Mononuclear cell (primary cell): ENCODE data around the gene FAM229A. TPM values are rescaled to one million over a fixed set of nuclear protein-coding genes. Genes with fewer than 3 reads are reported as not detected.
"Not testable (repeated sequence)": the region's sequence is repeated elsewhere in the genome, so short reads cannot be mapped to it uniquely, and the experiment has no call there.

Experiments
- H3K27me3 ChIP-seq: 2 replicates; pipeline ENCODE4 v1.6.0; 2011; ENCODE audit warnings: low read length, control low read depth; ENCODE audit not compliant: insufficient read depth
- H3K4me1 ChIP-seq: 2 replicates; pipeline ENCODE4 v1.5.1; 2011; ENCODE audit warnings: mild to moderate bottlenecking, low read length, control low read depth; ENCODE audit not compliant: insufficient read depth
- H3K4me3 ChIP-seq: 2 replicates; pipeline ENCODE4 v1.5.1; 2011; ENCODE audit warnings: mild to moderate bottlenecking, low read length, moderate library complexity
- H3K9me3 ChIP-seq: 2 replicates; pipeline ENCODE4 v1.5.1; 2011; ENCODE audit warnings: low read depth, mild to moderate bottlenecking, control low read depth, low read length
- total RNA-seq: library from RNA; depleted of rRNA; stranded (reverse); fragments of >200 nt; gene quantifications from one replicate; pipeline ENCODE4 v1.2.3, GENCODE V29; 2012

FAM229A gene, protein sequence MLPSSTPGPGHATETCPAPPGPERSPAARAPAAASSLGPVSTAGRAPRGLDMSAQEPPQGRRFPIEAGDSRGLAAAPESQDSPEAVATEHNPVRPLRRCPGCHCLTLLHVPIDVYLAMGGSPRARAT
- 11.5 TPM for total RNA-seq

DNA sequence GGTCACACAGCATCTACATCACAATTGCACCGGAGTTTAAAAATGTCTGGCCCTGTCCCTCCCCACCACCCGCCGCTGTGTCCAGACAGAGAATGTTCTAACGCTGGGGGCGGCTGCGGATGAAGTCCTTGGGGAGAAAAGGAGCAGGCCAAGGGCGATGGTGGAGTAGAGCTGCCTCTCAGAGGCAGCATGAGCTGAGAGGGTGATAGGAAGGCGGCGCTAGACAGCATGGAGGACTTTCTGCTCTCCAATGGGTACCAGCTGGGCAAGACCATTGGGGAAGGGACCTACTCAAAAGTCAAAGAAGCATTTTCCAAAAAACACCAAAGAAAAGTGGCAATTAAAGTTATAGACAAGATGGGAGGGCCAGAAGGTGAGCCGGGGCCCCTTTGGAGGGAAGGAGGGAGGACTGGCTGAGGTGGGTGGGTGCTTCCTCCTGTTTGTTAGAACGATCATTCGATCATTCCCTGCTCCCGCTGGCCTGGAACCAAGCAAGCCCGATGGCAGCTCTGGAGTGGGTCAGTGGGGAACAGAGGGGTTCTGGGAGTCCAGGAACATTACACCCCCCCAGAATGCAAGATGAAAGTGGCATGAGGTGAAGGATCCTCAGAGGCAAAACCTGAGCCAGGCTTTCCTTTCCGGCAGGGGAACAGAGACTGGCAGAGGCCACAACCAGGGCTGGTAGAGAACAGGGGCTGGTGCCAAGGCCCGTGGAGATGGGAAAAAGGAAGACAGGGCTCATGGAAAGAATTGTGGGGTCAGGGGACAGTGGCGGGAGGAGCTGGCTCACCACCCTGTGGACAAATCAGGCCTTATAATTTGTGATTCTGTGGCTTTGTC lies at the start of gene FAM229A, which contains the start of gene TSSK3:
FAM229A (minus strand) TSS at position 12 of the 840 bp plus-strand sequence. CDS start 394 bp downstream, outside the sequence.
TSSK3 (plus strand) TSS at position 66 of the 840 bp plus-strand sequence; CDS start at position 229, 163 bp downstream.
- H3K4me1 ChIP-seq = peaks cover 27% of the 10 kb centered on the region
- no peaks in the 10 kb centered on the region for H3K9me3 ChIP-seq
- no peak within 1 kb of the TSS for H3K4me3 ChIP-seq
- H3K27me3 ChIP-seq = no peaks in the 10 kb centered on the region

DNA sequence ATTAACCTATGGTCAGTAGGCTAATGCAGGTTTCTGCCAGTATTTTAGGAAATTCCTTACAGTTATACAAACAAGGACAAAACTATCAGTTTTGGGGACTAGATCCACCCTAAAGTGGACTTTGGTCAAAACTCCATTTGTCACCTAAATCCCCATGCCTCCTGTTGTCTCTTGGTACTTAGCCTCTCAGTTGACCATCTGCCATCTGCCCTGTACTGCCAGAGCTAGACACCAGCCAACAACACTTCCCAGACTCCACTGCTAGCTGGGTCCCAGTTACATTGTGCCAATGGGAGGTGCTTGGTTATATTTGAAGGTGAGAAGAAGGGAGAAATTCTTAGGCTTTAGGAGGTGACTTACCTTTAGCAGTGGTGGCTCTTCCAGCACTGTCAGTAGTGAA lies 49.0 kb upstream of the FAM229A start:
- Histone ChIP-seq H3K9me3 (no peaks in the 10 kb centered on the region), H3K4me3 (no peak overlapping the region), H3K4me1 (no peaks in the 10 kb centered on the region), H3K27me3 (no peaks in the 10 kb centered on the region)

- Histone ChIP-seq H3K4me1 (no peaks in the 10 kb centered on the region), H3K9me3 (no peaks in the 10 kb centered on the region), H3K4me3 (no peak overlapping the region), H3K27me3 (no peaks in the 10 kb centered on the region)
These were observed 44.4 kb upstream of the FAM229A start for GRCh38 chr1:32406629-32407111.

DNA sequence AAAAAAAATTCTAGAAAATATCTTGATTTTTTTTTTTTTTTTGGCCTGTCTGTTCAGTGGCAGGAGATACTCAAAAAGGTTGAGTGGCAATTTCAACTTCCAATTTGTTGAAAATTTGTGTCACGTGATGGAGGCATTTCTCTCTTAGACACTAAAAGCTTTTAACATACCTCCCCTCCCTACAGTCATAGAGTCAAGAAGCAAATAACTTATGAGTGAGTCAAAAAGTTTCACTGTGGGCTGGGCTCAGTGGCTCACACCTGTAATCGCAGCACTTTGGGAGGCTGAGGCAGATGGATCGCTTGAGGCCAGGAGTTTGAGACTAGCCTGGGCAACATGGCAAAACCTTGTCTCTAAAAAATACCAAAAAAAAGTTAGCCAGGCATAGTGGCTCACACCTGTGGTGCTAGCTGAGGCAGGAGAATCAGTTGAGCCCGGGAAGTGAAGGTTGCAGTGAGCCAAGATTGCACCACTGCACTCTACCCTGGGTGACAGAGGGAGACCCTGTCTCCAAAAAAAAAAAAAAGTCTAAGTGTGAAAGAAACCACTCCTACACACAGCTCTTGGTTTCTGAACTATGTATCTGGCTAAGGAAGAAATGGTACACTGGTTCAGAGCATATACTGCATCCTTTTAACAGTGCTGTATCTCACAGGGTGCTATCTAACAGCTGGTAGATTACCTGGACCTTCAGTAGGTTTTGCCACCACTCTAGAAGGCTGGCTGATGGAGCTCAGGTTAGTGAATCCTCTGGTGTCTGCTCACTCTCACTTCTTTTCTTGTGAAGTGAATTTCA lies 43.6 kb upstream of the FAM229A start:
- Histone ChIP-seq H3K4me3 (no peak overlapping the region), H3K4me1 (peaks cover 3% of the 10 kb centered on the region), H3K27me3 (no peaks in the 10 kb centered on the region), H3K9me3 (no peaks in the 10 kb centered on the region)

GRCh38 chr1:32404946-32405345 lies 42.7 kb upstream of the FAM229A start:
- no peaks in the 10 kb centered on the region for H3K27me3 ChIP-seq
- H3K4me1 ChIP-seq = peaks cover 3% of the 10 kb centered on the region
- H3K4me3 ChIP-seq = no peak overlapping the region
- no peaks in the 10 kb centered on the region for H3K9me3 ChIP-seq

DNA sequence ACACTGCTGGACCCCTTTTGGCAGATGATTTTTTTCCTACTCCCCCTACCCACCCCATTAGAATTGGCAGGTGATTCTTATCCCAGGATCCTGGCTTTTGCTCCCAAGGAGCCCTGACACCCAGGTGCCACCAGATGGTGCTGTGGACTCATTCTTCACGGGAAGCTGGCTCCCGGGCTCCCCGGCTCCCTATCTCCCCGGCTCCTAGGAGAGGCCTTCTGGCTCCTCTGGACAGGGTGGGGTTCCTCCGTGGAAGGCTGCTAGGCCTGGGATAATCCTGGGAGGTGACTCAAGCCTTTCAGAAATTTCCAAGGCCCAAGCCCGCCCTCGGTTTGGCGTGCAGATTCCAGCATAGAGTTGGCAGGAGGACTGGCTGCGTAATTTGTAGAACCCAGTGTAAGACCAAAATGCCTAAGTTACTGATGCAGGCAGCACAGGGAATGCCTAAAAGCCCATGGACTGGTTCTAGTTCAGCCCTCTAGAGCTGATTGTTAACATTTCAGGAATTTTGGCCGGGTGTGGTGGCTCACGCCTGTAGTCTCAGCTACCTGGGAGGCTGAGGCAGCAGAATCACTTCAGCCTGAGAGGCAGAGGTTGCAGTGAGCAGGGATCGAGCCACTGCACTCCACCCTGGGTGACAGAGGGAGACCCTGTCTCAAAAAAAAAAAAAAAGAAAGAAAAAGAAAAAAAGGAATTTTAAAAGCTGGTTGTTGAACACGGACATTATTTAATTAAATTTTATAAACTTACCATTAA lies 38.8 kb upstream of the FAM229A start:
- no peaks in the 10 kb centered on the region for H3K27me3 ChIP-seq
- H3K4me1 ChIP-seq = peaks cover 3% of the 10 kb centered on the region
- no peak overlapping the region for H3K4me3 ChIP-seq
- H3K9me3 ChIP-seq = no peaks in the 10 kb centered on the region

- no peaks in the 10 kb centered on the region for H3K27me3 ChIP-seq
- no peaks in the 10 kb centered on the region for H3K9me3 ChIP-seq
- H3K4me1 ChIP-seq = peaks cover 10% of the 10 kb centered on the region
- H3K4me3 ChIP-seq = no peak overlapping the region
These were observed 37.6 kb upstream of the FAM229A start for GRCh38 chr1:32399843-32400242.

DNA sequence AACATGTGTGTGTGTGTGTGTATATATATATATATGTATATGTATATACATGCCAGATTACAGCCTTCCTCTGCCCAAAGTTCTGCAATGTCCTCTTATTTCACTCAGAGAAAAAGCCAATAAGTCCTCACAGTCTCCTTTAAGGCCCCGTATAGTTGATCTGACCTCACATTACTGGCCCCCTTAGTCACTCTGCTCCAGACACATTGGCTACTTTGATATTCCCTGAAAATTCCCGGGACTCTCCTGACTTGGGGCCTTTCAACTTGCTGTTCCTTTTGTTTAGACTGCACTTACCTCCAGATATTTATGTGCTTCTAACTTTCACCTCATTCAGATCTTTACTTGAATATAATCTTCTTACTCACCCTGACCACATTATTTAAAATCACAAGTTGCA lies 36.1 kb upstream of the FAM229A start:
- Histone ChIP-seq H3K4me1 (peaks cover 17% of the 10 kb centered on the region), H3K27me3 (no peaks in the 10 kb centered on the region), H3K4me3 (no peak overlapping the region), H3K9me3 (no peaks in the 10 kb centered on the region)

- peaks cover 36% of the 10 kb centered on the region for H3K4me1 ChIP-seq
- not testable (repeated sequence) for H3K9me3 ChIP-seq, H3K4me3 ChIP-seq, H3K27me3 ChIP-seq
These were observed 34.2 kb upstream of the FAM229A start for GRCh38 chr1:32396524-32396923.

- H3K9me3 ChIP-seq = no peaks in the 10 kb centered on the region
- peak overlapping the region; percentile 67 for H3K4me3 ChIP-seq
- peaks cover 49% of the 10 kb centered on the region for H3K4me1 ChIP-seq
- H3K27me3 ChIP-seq = no peaks in the 10 kb centered on the region
These were observed 32.7 kb upstream of the FAM229A start for GRCh38 chr1:32394890-32395432.

GRCh38 chr1:32394141-32394889 lies 32.0 kb upstream of the FAM229A start, which contains the start of gene BSDC1:
BSDC1 (minus strand) TSS chr1:32394441; CDS start chr1:32394414, 27 bp downstream.
- no peaks in the 10 kb centered on the region for H3K27me3 ChIP-seq
- no peaks in the 10 kb centered on the region for H3K9me3 ChIP-seq
- peak within 1 kb of the TSS; percentile 67 for H3K4me3 ChIP-seq
- H3K4me1 ChIP-seq = peaks cover 51% of the 10 kb centered on the region

- Histone ChIP-seq H3K27me3 (no peaks in the 10 kb centered on the region), H3K4me3 (peak overlapping the region; percentile 67), H3K9me3 (no peaks in the 10 kb centered on the region), H3K4me1 (peaks cover 51% of the 10 kb centered on the region)
These were observed 31.5 kb upstream of the FAM229A start for GRCh38 chr1:32393832-32394140.

DNA sequence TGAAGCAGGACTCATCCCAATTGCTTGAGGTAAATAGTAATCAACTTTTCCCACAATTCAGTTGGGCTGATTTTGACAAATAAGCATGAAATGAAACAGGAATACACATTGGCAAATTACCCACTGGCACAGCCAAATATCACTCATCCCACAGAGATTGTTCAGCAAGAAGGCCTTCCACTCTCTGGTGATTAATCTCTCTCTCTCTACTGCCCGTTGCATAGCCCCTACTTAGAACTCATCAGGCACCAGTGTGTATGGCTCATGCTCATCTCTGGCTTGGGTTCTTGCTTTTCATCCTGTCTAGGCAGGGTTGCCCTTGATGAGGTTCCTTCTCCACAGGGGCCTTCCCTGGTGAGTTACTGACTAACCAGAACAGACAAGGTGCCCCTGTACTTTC lies 30.9 kb upstream of the FAM229A start:
- Histone ChIP-seq H3K4me1 (peaks cover 51% of the 10 kb centered on the region), H3K9me3 (no peaks in the 10 kb centered on the region), H3K4me3 (no peak overlapping the region), H3K27me3 (no peaks in the 10 kb centered on the region)

GRCh38 chr1:32392325-32392724 lies 30.0 kb upstream of the FAM229A start:
- Histone ChIP-seq H3K4me3 (no peak overlapping the region), H3K9me3 (no peaks in the 10 kb centered on the region), H3K4me1 (peaks cover 55% of the 10 kb centered on the region), H3K27me3 (no peaks in the 10 kb centered on the region)
